Choroid plexus epithelial cell (primary cell): Measurements from ENCODE around the gene QSOX2.
A peak's percentile ranks its signal among the peaks of the same experiment; 100 is the strongest.

ENCODE experiments used
- DNase-seq: peaks from one replicate; pipeline ENCODE4 v3.0.0-alpha.2; 2010; ENCODE audit warnings: low read depth
- H3K4me3 ChIP-seq: 2 replicates; pipeline ENCODE4 v1.5.1; 2011; ENCODE audit warnings: low read depth, mild to moderate bottlenecking, control low read depth, low read length, moderate library complexity
- TF ChIP-seq, protein P1 (sequence below): conservative IDR thresholded peaks from 2 replicates; pipeline ENCODE4 v1.5.1; 2011; ENCODE audit warnings: low read depth, mild to moderate bottlenecking, control low read depth, inconsistent platforms, low read length, moderate library complexity

The QSOX2 gene

DNA sequence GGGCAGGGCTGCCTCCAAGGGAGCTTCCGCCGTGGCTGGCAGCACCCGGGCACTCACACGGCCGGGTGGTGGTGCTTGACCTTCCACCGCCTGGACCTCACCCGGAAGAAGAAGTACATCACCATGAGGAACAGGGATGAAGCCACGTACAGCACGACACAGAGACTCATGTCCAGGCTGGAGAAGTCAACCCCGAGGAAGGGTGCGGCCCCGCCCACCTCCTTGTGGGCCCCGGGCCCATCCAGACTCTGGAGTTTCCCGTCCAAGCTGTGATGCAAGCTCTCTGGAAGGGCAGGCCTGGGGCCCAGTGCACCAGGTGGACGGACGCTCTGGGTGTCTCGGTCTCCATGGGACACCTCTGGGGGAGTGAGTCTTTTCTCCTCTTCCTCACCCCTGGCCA is 36.9 kb downstream of the QSOX2 start:
- no peak overlapping the region for H3K4me3 ChIP-seq
- DNase-seq, result no peak
- TF ChIP-seq, protein P1, sequence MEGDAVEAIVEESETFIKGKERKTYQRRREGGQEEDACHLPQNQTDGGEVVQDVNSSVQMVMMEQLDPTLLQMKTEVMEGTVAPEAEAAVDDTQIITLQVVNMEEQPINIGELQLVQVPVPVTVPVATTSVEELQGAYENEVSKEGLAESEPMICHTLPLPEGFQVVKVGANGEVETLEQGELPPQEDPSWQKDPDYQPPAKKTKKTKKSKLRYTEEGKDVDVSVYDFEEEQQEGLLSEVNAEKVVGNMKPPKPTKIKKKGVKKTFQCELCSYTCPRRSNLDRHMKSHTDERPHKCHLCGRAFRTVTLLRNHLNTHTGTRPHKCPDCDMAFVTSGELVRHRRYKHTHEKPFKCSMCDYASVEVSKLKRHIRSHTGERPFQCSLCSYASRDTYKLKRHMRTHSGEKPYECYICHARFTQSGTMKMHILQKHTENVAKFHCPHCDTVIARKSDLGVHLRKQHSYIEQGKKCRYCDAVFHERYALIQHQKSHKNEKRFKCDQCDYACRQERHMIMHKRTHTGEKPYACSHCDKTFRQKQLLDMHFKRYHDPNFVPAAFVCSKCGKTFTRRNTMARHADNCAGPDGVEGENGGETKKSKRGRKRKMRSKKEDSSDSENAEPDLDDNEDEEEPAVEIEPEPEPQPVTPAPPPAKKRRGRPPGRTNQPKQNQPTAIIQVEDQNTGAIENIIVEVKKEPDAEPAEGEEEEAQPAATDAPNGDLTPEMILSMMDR, result no peak

DNA sequence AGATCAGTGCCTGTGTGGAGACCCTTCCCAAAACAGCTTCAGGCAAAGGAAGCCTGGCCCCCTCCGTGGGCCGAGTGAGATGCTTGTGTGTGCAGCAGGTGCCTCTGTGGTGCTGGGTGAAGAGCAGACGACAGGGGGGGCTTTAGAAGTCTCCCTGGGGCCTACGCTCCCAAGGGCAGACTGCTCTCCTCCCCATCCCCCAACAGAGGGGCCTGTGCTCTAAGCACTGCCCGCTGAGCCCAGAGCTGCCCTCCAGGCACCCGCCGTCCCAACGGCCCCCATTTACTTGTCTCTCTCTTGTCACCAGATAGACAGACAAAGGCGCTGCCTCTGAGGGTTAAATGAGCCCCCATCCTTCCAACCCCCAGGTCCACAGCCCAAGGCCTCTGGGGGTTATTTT is 38.0 kb downstream of the QSOX2 start:
- TF ChIP-seq, protein P1, result no peak
- no peak for DNase-seq
- H3K4me3 ChIP-seq, result no peak overlapping the region

DNA sequence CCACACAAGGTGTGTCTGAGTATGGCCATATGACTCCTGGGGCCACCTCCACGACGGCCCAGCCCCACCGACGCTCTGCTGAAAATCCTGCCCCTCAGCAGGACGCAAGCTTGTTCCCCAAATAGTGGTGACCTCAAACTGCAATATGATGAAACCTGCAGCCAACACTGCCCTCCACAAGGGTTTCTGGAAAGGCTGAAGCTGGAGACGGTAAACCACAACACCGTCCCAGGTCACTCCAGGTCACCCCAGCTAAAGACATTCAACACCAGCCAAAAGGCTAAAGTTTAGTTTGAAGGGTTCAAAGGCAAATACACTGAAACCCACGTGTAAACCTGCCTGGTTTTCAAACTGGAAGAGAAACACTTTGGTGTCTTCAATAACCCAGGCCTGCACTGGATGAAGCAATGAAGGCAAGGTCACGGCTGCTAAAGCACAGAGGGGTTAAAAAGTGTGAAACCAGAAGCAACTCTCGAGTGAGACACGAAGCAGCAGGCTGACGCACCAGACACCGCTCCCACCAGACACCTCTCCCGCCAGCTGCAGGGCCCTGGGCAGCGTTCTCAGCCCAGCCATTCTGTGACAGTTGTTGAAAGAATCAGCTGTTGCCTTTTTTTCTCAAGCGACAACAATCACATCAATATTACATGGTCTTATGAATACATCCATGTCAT is 38.9 kb downstream of the QSOX2 start:
- TF ChIP-seq, protein P1, result no peak
- no peak for DNase-seq
- H3K4me3 ChIP-seq, result no peak overlapping the region

DNA sequence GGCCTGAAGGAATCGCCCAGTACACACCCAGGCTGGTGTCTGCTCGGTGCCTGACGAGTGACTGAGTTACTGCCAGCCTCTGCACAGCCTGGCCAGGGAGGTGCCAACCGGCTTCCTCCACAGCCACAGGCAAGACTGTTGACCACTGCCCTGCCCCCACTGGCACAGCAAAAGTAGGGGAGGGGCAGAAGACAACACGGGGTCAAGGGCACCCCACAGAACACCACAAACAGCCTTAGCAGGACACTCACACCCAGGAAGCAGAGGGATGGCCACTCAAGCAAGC is 40.0 kb downstream of the QSOX2 start:
- TF ChIP-seq, protein P1, result no peak
- no peak for DNase-seq

DNA sequence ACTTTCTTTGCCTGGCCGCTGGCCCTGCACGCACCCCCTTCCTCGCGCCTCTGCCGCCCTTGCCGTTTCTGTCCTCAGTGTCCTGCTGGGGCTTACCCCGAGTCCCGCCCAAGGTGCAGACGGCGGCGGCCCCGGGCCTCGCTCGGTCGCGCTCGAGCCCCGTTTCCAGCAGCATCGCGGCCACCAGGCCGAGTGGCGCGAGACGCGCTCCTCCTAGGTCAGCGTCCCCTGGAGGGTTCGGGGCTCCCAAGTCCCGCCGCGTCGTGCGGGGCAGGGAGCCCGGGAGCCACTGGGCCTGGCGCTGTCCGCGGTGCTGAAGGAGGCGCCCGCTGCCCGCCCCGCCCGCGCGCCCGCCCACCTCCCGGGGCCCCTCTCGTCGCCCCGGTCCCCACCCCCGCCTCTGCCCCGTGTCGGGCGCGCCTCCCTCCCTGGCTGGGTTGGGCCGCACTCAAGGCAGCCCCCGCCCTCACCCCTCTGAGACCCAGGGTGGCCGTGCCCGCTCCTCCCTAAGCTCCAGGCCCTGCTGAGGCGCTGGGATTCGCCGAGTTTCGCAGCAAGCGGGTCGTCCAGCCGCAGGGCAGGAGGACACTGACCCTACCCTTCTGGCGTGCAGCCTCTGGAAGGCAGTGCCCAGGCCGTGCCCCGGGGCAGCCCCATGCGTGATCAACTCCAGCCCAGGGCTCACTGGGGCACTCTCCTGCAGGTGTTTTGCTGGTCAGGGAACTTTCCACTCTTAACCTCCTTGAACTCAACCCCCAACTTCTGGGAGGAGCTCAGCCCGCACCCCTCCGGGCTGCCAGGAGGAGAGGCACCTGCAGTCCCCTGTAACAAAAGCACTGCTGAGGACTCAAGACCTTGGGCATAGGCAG is 40.5 kb downstream of the QSOX2 start, which contains the start of gene LHX3:
Gene LHX3, minus strand, starts transcription at position 291 of the 869 bp plus-strand sequence. Its CDS starts 116 bp downstream, at position 175.
- DNase-seq, result peak; percentile 18
- no peak within 1 kb of the TSS for H3K4me3 ChIP-seq
- TF ChIP-seq, protein P1, result no peak

More for the DNA sequence above, 40.0 kb downstream of the QSOX2 start:
- H3K4me3 ChIP-seq, result no peak overlapping the region

DNA sequence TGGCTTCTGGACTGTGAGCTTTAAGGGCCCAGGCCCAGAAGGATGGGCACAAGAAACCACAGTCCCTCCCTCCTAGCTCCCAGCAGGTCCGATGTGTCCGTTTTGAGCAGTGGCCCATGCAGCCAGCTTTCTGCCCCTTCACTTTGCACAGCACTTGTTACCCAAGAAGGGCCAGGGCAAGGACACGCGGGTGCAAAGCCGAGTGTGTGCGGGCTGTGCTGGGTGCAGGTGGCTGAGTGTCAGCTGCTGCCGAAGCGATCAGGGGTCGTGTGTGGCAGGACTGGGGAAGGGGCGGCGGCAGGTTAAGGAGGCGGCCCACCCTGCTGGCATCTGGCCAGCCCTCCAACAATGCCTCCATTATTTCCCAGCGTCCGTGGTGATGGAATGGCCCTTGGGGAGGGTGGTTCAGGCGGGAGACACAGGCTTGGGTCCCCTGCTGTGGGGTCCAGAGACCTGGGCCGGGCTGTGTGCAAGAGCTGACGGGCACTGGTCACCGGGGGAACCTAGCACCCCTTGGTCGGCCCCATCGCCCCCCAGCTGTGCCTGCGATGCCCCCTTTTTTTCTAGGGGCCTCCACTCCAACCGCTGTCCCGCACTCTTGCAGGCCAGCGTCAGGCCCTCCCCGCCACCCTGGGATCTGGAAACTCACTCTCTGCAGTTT is 41.3 kb downstream of the QSOX2 start:
- TF ChIP-seq, protein P1, result no peak
- no peak for DNase-seq
- H3K4me3 ChIP-seq, result no peak overlapping the region
